HG03060 (cell line): Measurements from ENCODE around the gene KRTAP5-5.

Experiments used
- ATAC-seq: cut with Tn5 transposase; IDR thresholded peaks from one replicate; pipeline ENCODE4 v1.9.1; 2021; ENCODE audit warnings: low read depth, moderate number of reproducible peaks; ENCODE audit not compliant: unreplicated experiment

KRTAP5-5 gene

GRCh38 chr11:1673446-1674172 lies 44.0 kb downstream of the KRTAP5-5 start:
- no peak for ATAC-seq

- no peak for ATAC-seq
These were observed 44.9 kb downstream of the KRTAP5-5 start for GRCh38 chr11:1674173-1675131.

- no peak for ATAC-seq
These were observed 46.1 kb downstream of the KRTAP5-5 start for GRCh38 chr11:1675536-1676228.

GRCh38 chr11:1676229-1676740 lies 46.7 kb downstream of the KRTAP5-5 start:
- ATAC-seq, result no peak

- ATAC-seq, result no peak
These were observed 50.3 kb downstream of the KRTAP5-5 start for GRCh38 chr11:1679881-1680280.
